SK-N-SH treated with all-trans-retinoic acid at 6 μM for 48 hours (cell line): ENCODE data around the gene KRT31.

Source experiments
- ATAC-seq: fragments of 200-7000 bp; cut with Tn5 transposase; 3 replicates; pipeline ENCODE4 v1.9.1; 2020; ENCODE audit warnings: mild to moderate bottlenecking, moderate library complexity
- ARNTL ChIP-seq: fragments of 450-650 bp; formaldehyde crosslinking; IDR thresholded peaks from 2 replicates; pipeline ENCODE4 v1.5.0; 2020; ENCODE audit warnings: low read depth, mild to moderate bottlenecking, moderate library complexity, borderline replicate concordance
- BACH2 ChIP-seq: fragments of 250-450 bp; sonication (Bioruptor Pico); IDR thresholded peaks from 2 replicates; pipeline ENCODE4 v1.9.0; 2021; ENCODE audit warnings: mild to moderate bottlenecking, borderline replicate concordance
- CREB5 ChIP-seq: fragments of 250-450 bp; sonication (Bioruptor Pico); IDR thresholded peaks from 2 replicates; pipeline ENCODE4 v1.5.1; 2020; ENCODE audit warnings: low read depth, mild to moderate bottlenecking, moderate library complexity
- CSDC2 ChIP-seq: fragments of 250-450 bp; sonication (Bioruptor Pico); IDR thresholded peaks from 2 replicates; pipeline ENCODE4 v1.5.0; 2020; ENCODE audit warnings: mild to moderate bottlenecking, moderate library complexity
- CSRNP3 ChIP-seq: fragments of 250-450 bp; sonication (Bioruptor Pico); IDR thresholded peaks from 2 replicates; pipeline ENCODE4 v1.5.1; 2021; ENCODE audit warnings: mild to moderate bottlenecking, moderate library complexity
- GLIS3 ChIP-seq: fragments of 250-450 bp; sonication (Bioruptor Pico); IDR thresholded peaks from 2 replicates; pipeline ENCODE4 v1.5.0; 2020; ENCODE audit warnings: mild to moderate bottlenecking, moderate library complexity
- ISL1 ChIP-seq: fragments of 250-450 bp; sonication (Bioruptor Pico); IDR thresholded peaks from 2 replicates; pipeline ENCODE4 v2.1.2; 2022; ENCODE audit warnings: mild to moderate bottlenecking, moderate library complexity
- OSR1 ChIP-seq: fragments of 250-450 bp; sonication (Bioruptor Pico); IDR thresholded peaks from 2 replicates; pipeline ENCODE4 v1.8.0; 2022; ENCODE audit warnings: moderate library complexity, mild to moderate bottlenecking, inconsistent platforms
- PATZ1 ChIP-seq: fragments of 250-450 bp; sonication (Bioruptor Pico); IDR thresholded peaks from 2 replicates; pipeline ENCODE4 v1.8.0; 2020; ENCODE audit warnings: mild to moderate bottlenecking, moderate library complexity, borderline replicate concordance
- POU6F1 ChIP-seq: fragments of 250-450 bp; sonication (Bioruptor Pico); IDR thresholded peaks from 2 replicates; pipeline ENCODE4 v1.8.0; 2021; ENCODE audit warnings: low read depth, mild to moderate bottlenecking, moderate library complexity, borderline replicate concordance
- PPARA ChIP-seq: fragments of 250-450 bp; sonication (Bioruptor Pico); IDR thresholded peaks from 2 replicates; pipeline ENCODE4 v1.5.0; 2020; ENCODE audit warnings: mild to moderate bottlenecking, borderline replicate concordance
- SNAI2 ChIP-seq: fragments of 250-450 bp; sonication (Bioruptor Pico); IDR thresholded peaks from 2 replicates; pipeline ENCODE4 v1.5.0; 2020; ENCODE audit warnings: mild to moderate bottlenecking, moderate library complexity
- TCF4 ChIP-seq: fragments of 250-450 bp; sonication (Bioruptor Pico); IDR thresholded peaks from 2 replicates; pipeline ENCODE4 v1.8.0; 2021; ENCODE audit warnings: mild to moderate bottlenecking, moderate library complexity, borderline replicate concordance
- TOX ChIP-seq: fragments of 250-450 bp; sonication (Bioruptor Pico); IDR thresholded peaks from 2 replicates; pipeline ENCODE4 v1.8.0; 2021; ENCODE audit warnings: mild to moderate bottlenecking, moderate library complexity, borderline replicate concordance
- TSHZ2 ChIP-seq: fragments of 250-450 bp; sonication (Bioruptor Pico); IDR thresholded peaks from 2 replicates; pipeline ENCODE4 v1.5.0; 2020; ENCODE audit warnings: mild to moderate bottlenecking, moderate library complexity
- ZFP30 ChIP-seq: fragments of 450-650 bp; formaldehyde crosslinking; IDR thresholded peaks from 2 replicates; pipeline ENCODE4 v1.5.0; 2022; ENCODE audit warnings: mild to moderate bottlenecking, moderate library complexity
- ZNF70 ChIP-seq: fragments of 450-650 bp; formaldehyde crosslinking; IDR thresholded peaks from 2 replicates; pipeline ENCODE4 v1.5.0; 2020; ENCODE audit warnings: mild to moderate bottlenecking, moderate library complexity
- ZNF8 ChIP-seq: fragments of 450-650 bp; formaldehyde crosslinking; IDR thresholded peaks from 2 replicates; pipeline ENCODE4 v1.5.0; 2020; ENCODE audit warnings: mild to moderate bottlenecking, moderate library complexity

The KRT31 gene

GRCh38 chr17:41390411-41390938 is 6.9 kb downstream of the KRT31 start:
- ATAC-seq, result no peak
- TF ChIP-seq ZFP30 (CRISPR knock-in tag) (no peak), SNAI2 (CRISPR knock-in tag) (no peak), ZNF70 (CRISPR knock-in tag) (no peak), ARNTL (CRISPR knock-in tag) (no peak), ZNF8 (CRISPR knock-in tag) (no peak), OSR1 (no peak), CSRNP3 (CRISPR knock-in tag) (no peak)

GRCh38 chr17:41387670-41388069 is 9.7 kb downstream of the KRT31 start:
- ATAC-seq, result no peak
- TF ChIP-seq CSDC2 (no peak), ZNF8 (CRISPR knock-in tag) (no peak), TCF4 (CRISPR knock-in tag) (no peak), ZNF70 (CRISPR knock-in tag) (no peak), BACH2 (no peak), ISL1 (no peak), SNAI2 (CRISPR knock-in tag) (no peak), ARNTL (CRISPR knock-in tag) (no peak), CREB5 (CRISPR knock-in tag) (no peak), POU6F1 (CRISPR knock-in tag) (no peak), PATZ1 (CRISPR knock-in tag) (no peak), TOX (CRISPR knock-in tag) (no peak), GLIS3 (CRISPR knock-in tag) (no peak), PPARA (CRISPR knock-in tag) (no peak), TSHZ2 (CRISPR knock-in tag) (no peak)
- TF ChIP-seq, all 23 proteins: peak for 0

GRCh38 chr17:41386227-41386626 is 11.2 kb downstream of the KRT31 start:
- no peak for ATAC-seq
- TF ChIP-seq POU6F1 (CRISPR knock-in tag) (no peak), BACH2 (no peak), ZNF8 (CRISPR knock-in tag) (no peak), SNAI2 (CRISPR knock-in tag) (no peak)
